HCT116 (cell line): ENCODE data around the gene PACRG. TPM values are rescaled to one million over a fixed set of nuclear protein-coding genes. Genes with fewer than 3 reads are reported as not detected.

Experiments
- ATAC-seq: fragments of 200-7000 bp; cut with Tn5 transposase; 2 replicates; pipeline ENCODE4 v1.9.1; 2020; ENCODE audit warnings: mild to moderate bottlenecking, moderate library complexity
- BruUV-seq: library from RNA; stranded (reverse); fragments of 400-500 nt; replicated peaks from 2 replicates; lab custom pipeline; 2021; lab: Mats Ljungman, UMichigan
- CTCF ChIA-PET: fragments of 300-600 bp; sonication (Branson Sonifier 250); formaldehyde crosslinking; loops from one replicate; lab custom pipeline; 2021; ENCODE audit warnings: antibody characterized with exemption; lab: Charles Lee
- POLR2A ChIA-PET: fragments of 300-600, 350-600 bp; sonication (Branson Sonifier 250); formaldehyde crosslinking; loops from one replicate; lab custom pipeline; 2021; ENCODE audit warnings: antibody characterized with exemption; lab: Charles Lee
- RAD21 ChIA-PET, 2 experiments: fragments of 300-600 bp; sonication (Branson Sonifier 250); formaldehyde crosslinking; loops; one replicate each; lab custom pipeline; 2023; ENCODE audit warnings: low total read pairs in 2 of 2; ENCODE audit not compliant: uncharacterized antibody in 2 of 2, unreplicated experiment in 2 of 2, low non-redundant PET in 1 of 2; lab: Charles Lee
- DNase-seq: peaks from one replicate; pipeline ENCODE4 v3.0.0-alpha.2; 2010; ENCODE audit warnings: low read depth, low spot score
- H2AFZ ChIP-seq: fragments of 200-600 bp; shearing (Covaris generic), sonication (generic); 2 replicates; pipeline ENCODE4 v1.6.1; 2017; ENCODE audit warnings: low read depth, mixed run types, mixed read lengths, antibody characterized with exemption, low read length; ENCODE audit not compliant: poor library complexity, severe bottlenecking
- H3K27ac ChIP-seq: 2 replicates; pipeline ENCODE4 v1.5.1; 2012; ENCODE audit warnings: low read depth, low read length
- H3K27me3 ChIP-seq: fragments of 200-600 bp; sonication (generic); 2 replicates; pipeline ENCODE4 v1.6.1; 2016; ENCODE audit warnings: mixed run types, low read length, mixed read lengths; ENCODE audit not compliant: insufficient read depth
- H3K36me3 ChIP-seq, 2 experiments: fragments of 200-500 bp in 1 of 2; fragments of 200-600 bp in 1 of 2; sonication (Bioruptor generic) in 1 of 2; sonication (generic) in 1 of 2; 2 replicates each; pipeline versions ENCODE4 v1.5.1 to v1.6.1; 2014 to 2016; ENCODE audit warnings: low read length in 2 of 2, inconsistent platforms in 1 of 2, mixed read lengths in 1 of 2, mixed run types in 1 of 2; ENCODE audit not compliant: insufficient read depth in 2 of 2, control insufficient read depth in 1 of 2
- H3K4me1 ChIP-seq, 2 experiments: fragments of 200-600 bp in 1 of 2; sonication (generic) in 1 of 2; 2 replicates each; pipeline versions ENCODE4 v1.5.1 to v1.6.1; 2012 to 2017; ENCODE audit warnings: low read length in 2 of 2, inconsistent platforms in 1 of 2, mild to moderate bottlenecking in 1 of 2, mixed read lengths in 1 of 2, mixed run types in 1 of 2, moderate library complexity in 1 of 2; ENCODE audit not compliant: insufficient read depth in 2 of 2, control insufficient read depth in 1 of 2
- H3K4me2 ChIP-seq: fragments of 200-600 bp; sonication (generic); 2 replicates; pipeline ENCODE4 v1.6.1; 2017; ENCODE audit warnings: mixed run types, low read length, mixed read lengths
- H3K4me3 ChIP-seq, 2 experiments: fragments of 200-600 bp in 1 of 2; sonication (generic) in 1 of 2; replicated peaks in 1 of 2; 2 replicates each; pipeline ENCODE4 v1.5.1; 2011 to 2016; ENCODE audit warnings: low read length in 2 of 2, control low read depth in 1 of 2, low read depth in 1 of 2, mild to moderate bottlenecking in 1 of 2, mixed read lengths in 1 of 2, mixed run types in 1 of 2
- H3K79me2 ChIP-seq: fragments of 200-600 bp; sonication (generic); 2 replicates; pipeline ENCODE4 v1.6.1; 2017; ENCODE audit warnings: mild to moderate bottlenecking, mixed run types, low read length, moderate library complexity, mixed read lengths; ENCODE audit not compliant: insufficient read depth
- H3K9ac ChIP-seq: fragments of 200-600 bp; sonication (generic); 2 replicates; pipeline ENCODE4 v1.6.1; 2016; ENCODE audit warnings: low read length, mixed read lengths
- H3K9me2 ChIP-seq: fragments of 200-600 bp; sonication (generic), shearing (Covaris generic); 2 replicates; pipeline ENCODE4 v1.6.1; 2017; ENCODE audit warnings: mixed run types, mild to moderate bottlenecking, moderate library complexity; ENCODE audit not compliant: insufficient read depth
- H3K9me3 ChIP-seq, 2 experiments: fragments of 200-500 bp in 1 of 2; fragments of 200-600 bp in 1 of 2; sonication (Bioruptor generic) in 1 of 2; sonication (generic) in 1 of 2; 2 replicates each; pipeline ENCODE4 v1.6.1; 2014 to 2017; ENCODE audit warnings: low read length in 2 of 2, mixed read lengths in 2 of 2, inconsistent platforms in 1 of 2, low read depth in 1 of 2, mild to moderate bottlenecking in 1 of 2, mixed run types in 1 of 2, moderate library complexity in 1 of 2; ENCODE audit not compliant: control insufficient read depth in 1 of 2, insufficient read depth in 1 of 2
- H4K20me1 ChIP-seq: fragments of 200-600 bp; sonication (generic), shearing (Covaris generic); 2 replicates; pipeline ENCODE4 v1.6.1; 2017; ENCODE audit warnings: mixed run types, mild to moderate bottlenecking, moderate library complexity; ENCODE audit not compliant: insufficient read depth
- CEBPB ChIP-seq: IDR thresholded peaks from 2 replicates; pipeline ENCODE4 v1.6.1; 2012; ENCODE audit warnings: low read depth
- EGR1 ChIP-seq: IDR thresholded peaks from 2 replicates; pipeline ENCODE4 v1.6.1; 2012; ENCODE audit warnings: low read depth
- ELF1 ChIP-seq: IDR thresholded peaks from 2 replicates; pipeline ENCODE4 v1.6.1; 2012; ENCODE audit warnings: low read depth, borderline replicate concordance
- EZH2 ChIP-seq: fragments of 200-600 bp; sonication (generic); IDR thresholded peaks from 2 replicates; pipeline ENCODE4 v1.6.1; 2017; ENCODE audit warnings: antibody characterized with exemption, mixed run types
- EZH2phosphoT487 ChIP-seq: fragments of 200-600 bp; IDR thresholded peaks from 2 replicates; pipeline ENCODE4 v1.6.1; 2018; ENCODE audit warnings: antibody characterized with exemption, borderline replicate concordance
- FOSL1 ChIP-seq: IDR thresholded peaks from 2 replicates; pipeline ENCODE4 v1.6.1; 2012; ENCODE audit warnings: low read depth
- JUND ChIP-seq: IDR thresholded peaks from 2 replicates; pipeline ENCODE4 v1.6.1; 2012
- POLR2A ChIP-seq: IDR thresholded peaks from 2 replicates; pipeline ENCODE4 v1.7.0; 2011; ENCODE audit warnings: borderline replicate concordance; ENCODE audit not compliant: insufficient read depth, insufficient read length; ENCODE audit errors: extremely low read depth
- POLR2AphosphoS5 ChIP-seq: IDR thresholded peaks from 2 replicates; pipeline ENCODE4 v1.6.1; 2011; ENCODE audit warnings: mild to moderate bottlenecking, low read depth, low read length, moderate library complexity
- RAD21 ChIP-seq: IDR thresholded peaks from 2 replicates; pipeline ENCODE4 v1.6.1; 2012; ENCODE audit warnings: low read depth, mild to moderate bottlenecking
- SIN3A ChIP-seq: IDR thresholded peaks from 2 replicates; pipeline ENCODE4 v1.6.1; 2012; ENCODE audit warnings: low read depth
- SP1 ChIP-seq: IDR thresholded peaks from 2 replicates; pipeline ENCODE4 v1.6.1; 2012; ENCODE audit warnings: low read depth
- SRF ChIP-seq: IDR thresholded peaks from 2 replicates; pipeline ENCODE4 v1.6.1; 2012; ENCODE audit warnings: low read depth
- TCF7L2 ChIP-seq: IDR thresholded peaks from 2 replicates; pipeline ENCODE4 v1.7.0; 2011; ENCODE audit warnings: borderline replicate concordance, inconsistent platforms; ENCODE audit not compliant: insufficient read depth, insufficient read length; ENCODE audit errors: extremely low read depth
- ZFX ChIP-seq: fragments of 450-650 bp; IDR thresholded peaks from 2 replicates; pipeline ENCODE4 v1.6.1; 2017
- intact Hi-C: fragments of 100-400 bp; cut with micrococcal nuclease; formaldehyde crosslinking; loops from 2 replicates; pipeline ENCODE4 v1.10.0; 2022
- total RNA-seq: library from RNA; stranded (reverse); gene quantifications from one replicate; pipeline ENCODE4 v1.2.1, GENCODE V29; 2021; ENCODE audit not compliant: unreplicated experiment
- TF ChIP-seq, protein P1 (sequence below): IDR thresholded peaks from 2 replicates; pipeline ENCODE4 v1.6.1; 2012; ENCODE audit warnings: low read depth
- TF ChIP-seq, protein P2 (sequence below), 3 experiments: fragments of 200-600 bp in 1 of 3; sonication (generic) in 1 of 3; IDR thresholded peaks in 2 of 3; conservative IDR thresholded peaks in 1 of 3; 2 replicates each; pipeline ENCODE4 v1.5.1; 2012 to 2017; ENCODE audit warnings: low read depth in 2 of 3, low read length in 2 of 3, antibody characterized with exemption in 1 of 3, borderline replicate concordance in 1 of 3, control low read depth in 1 of 3, mild to moderate bottlenecking in 1 of 3, mixed read lengths in 1 of 3, mixed run types in 1 of 3, moderate library complexity in 1 of 3; ENCODE audit not compliant: insufficient read depth in 1 of 3
- TF ChIP-seq, protein P3 (sequence below): IDR thresholded peaks from 2 replicates; pipeline ENCODE4 v1.6.1; 2012

PACRG gene
- total RNA-seq, 1 experiment from 2014 or later: 0.71 TPM

DNA sequence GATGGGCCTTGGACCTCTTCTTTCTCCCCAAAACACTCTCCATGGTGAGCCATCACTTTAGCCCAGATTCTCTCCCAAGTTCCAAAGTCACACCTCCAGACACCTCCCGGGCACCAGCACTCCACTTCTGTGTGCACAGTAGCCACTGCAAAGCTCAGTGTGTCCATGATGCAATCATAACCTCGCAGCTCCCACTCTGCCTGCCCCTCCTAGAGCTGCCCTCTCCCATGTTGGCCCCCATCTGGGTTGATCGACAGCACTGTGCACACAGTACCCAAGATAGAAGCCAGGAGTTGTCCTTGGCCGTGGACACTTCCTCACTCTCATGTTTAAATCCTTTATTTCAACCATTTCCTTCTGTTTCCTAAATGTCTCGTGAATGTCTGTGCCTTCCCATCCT lies 293.3 kb downstream of the PACRG start:
- no peak for ATAC-seq
- H2AFZ ChIP-seq: no peak overlapping the region
- no peak overlapping the region for H3K4me2 ChIP-seq
- ChIA-PET RAD21 (no interaction called here), POLR2A (no interaction called here), CTCF (no interaction called here)
- H3K9ac ChIP-seq: no peak overlapping the region
- DNase-seq: no peak
- BruUV-seq: no TSS peak
- H3K4me1 ChIP-seq: no peaks in the 10 kb centered on the region
- no peak overlapping the region for H3K4me3 ChIP-seq
- H3K9me2 ChIP-seq: no peaks in the 10 kb centered on the region
- no peaks in the 10 kb centered on the region for H4K20me1 ChIP-seq
- no peaks in the 10 kb centered on the region for H3K27me3 ChIP-seq
- H3K79me2 ChIP-seq: no peaks in the 10 kb centered on the region
- no peak overlapping the region for H3K27ac ChIP-seq
- no peaks in the 10 kb centered on the region for H3K9me3 ChIP-seq
- TF ChIP-seq EGR1 (no peak), JUND (no peak), RAD21 (no peak), CEBPB (no peak), SRF (no peak), POLR2A (no peak), POLR2AphosphoS5 (no peak), EZH2phosphoT487 (no peak), ELF1 (no peak), EZH2 (no peak), TCF7L2 (no peak), ZFX (no peak), SIN3A (no peak), FOSL1 (no peak), SP1 (no peak)
- TF ChIP-seq, protein P1, sequence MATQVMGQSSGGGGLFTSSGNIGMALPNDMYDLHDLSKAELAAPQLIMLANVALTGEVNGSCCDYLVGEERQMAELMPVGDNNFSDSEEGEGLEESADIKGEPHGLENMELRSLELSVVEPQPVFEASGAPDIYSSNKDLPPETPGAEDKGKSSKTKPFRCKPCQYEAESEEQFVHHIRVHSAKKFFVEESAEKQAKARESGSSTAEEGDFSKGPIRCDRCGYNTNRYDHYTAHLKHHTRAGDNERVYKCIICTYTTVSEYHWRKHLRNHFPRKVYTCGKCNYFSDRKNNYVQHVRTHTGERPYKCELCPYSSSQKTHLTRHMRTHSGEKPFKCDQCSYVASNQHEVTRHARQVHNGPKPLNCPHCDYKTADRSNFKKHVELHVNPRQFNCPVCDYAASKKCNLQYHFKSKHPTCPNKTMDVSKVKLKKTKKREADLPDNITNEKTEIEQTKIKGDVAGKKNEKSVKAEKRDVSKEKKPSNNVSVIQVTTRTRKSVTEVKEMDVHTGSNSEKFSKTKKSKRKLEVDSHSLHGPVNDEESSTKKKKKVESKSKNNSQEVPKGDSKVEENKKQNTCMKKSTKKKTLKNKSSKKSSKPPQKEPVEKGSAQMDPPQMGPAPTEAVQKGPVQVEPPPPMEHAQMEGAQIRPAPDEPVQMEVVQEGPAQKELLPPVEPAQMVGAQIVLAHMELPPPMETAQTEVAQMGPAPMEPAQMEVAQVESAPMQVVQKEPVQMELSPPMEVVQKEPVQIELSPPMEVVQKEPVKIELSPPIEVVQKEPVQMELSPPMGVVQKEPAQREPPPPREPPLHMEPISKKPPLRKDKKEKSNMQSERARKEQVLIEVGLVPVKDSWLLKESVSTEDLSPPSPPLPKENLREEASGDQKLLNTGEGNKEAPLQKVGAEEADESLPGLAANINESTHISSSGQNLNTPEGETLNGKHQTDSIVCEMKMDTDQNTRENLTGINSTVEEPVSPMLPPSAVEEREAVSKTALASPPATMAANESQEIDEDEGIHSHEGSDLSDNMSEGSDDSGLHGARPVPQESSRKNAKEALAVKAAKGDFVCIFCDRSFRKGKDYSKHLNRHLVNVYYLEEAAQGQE: no peak
- TF ChIP-seq, protein P2, sequence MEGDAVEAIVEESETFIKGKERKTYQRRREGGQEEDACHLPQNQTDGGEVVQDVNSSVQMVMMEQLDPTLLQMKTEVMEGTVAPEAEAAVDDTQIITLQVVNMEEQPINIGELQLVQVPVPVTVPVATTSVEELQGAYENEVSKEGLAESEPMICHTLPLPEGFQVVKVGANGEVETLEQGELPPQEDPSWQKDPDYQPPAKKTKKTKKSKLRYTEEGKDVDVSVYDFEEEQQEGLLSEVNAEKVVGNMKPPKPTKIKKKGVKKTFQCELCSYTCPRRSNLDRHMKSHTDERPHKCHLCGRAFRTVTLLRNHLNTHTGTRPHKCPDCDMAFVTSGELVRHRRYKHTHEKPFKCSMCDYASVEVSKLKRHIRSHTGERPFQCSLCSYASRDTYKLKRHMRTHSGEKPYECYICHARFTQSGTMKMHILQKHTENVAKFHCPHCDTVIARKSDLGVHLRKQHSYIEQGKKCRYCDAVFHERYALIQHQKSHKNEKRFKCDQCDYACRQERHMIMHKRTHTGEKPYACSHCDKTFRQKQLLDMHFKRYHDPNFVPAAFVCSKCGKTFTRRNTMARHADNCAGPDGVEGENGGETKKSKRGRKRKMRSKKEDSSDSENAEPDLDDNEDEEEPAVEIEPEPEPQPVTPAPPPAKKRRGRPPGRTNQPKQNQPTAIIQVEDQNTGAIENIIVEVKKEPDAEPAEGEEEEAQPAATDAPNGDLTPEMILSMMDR (IDR thresholded peaks at IDR 0.05 in 2 of 3, conservative IDR thresholded peaks at IDR 0.05 in 1 of 3; ENCODE audit: borderline replicate concordance in 1 of 3, insufficient read depth in 1 of 3, low read depth in 2 of 3, low read length in 2 of 3): no peak
- TF ChIP-seq, protein P3, sequence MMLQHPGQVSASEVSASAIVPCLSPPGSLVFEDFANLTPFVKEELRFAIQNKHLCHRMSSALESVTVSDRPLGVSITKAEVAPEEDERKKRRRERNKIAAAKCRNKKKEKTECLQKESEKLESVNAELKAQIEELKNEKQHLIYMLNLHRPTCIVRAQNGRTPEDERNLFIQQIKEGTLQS: no peak
- intact Hi-C loops: no loop called here
- no peaks in the 10 kb centered on the region for H3K36me3 ChIP-seq
